DND-41 (cell line): ENCODE data around the gene SYCP2L.

Experiments used
- CTCF ChIP-seq: IDR thresholded peaks from 2 replicates; pipeline ENCODE4 v1.5.1; 2012; ENCODE audit warnings: borderline replicate concordance, low read length, moderate library complexity, mild to moderate bottlenecking; ENCODE audit not compliant: poor library complexity, severe bottlenecking; ENCODE audit errors: extremely low read depth
- EZH2 ChIP-seq: IDR thresholded peaks from 3 replicates; pipeline ENCODE4 v1.6.1; 2012; ENCODE audit warnings: borderline replicate concordance, low read depth, mild to moderate bottlenecking, moderate library complexity, low read length, inconsistent platforms; ENCODE audit not compliant: severe bottlenecking

DNA sequence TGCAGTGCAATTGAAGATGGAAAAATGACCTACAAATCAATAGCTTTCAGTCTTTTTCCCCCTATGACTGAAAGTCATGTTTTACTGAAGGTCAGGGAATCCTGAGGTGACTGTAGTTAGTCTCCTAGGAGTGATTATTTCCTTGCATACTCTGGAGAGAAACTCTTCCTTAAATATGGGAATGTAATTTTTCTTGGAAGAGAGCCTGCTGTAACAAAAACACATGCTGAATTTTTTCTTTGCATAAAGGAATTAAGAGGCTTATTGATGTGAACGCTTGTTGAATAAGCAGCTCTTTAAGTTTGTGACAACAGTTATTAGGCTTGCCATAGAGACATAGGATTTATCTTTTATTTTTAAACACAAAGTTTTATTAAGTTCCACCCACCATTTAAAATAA lies 92.8 kb downstream of the SYCP2L start:
- no peak for TF ChIP-seq CTCF
- no peak for TF ChIP-seq EZH2
